C4-2B (cell line): ENCODE results near the gene ENTPD6.

ENCODE experiments used
- ZFX ChIP-seq: fragments of 450-650 bp; IDR thresholded peaks from 2 replicates; pipeline ENCODE4 v1.6.1; 2017
- TF ChIP-seq, protein P1 (sequence below): fragments of 450-650 bp; conservative IDR thresholded peaks from 2 replicates; pipeline ENCODE4 v1.5.1; 2017; ENCODE audit warnings: mild to moderate bottlenecking

DNA sequence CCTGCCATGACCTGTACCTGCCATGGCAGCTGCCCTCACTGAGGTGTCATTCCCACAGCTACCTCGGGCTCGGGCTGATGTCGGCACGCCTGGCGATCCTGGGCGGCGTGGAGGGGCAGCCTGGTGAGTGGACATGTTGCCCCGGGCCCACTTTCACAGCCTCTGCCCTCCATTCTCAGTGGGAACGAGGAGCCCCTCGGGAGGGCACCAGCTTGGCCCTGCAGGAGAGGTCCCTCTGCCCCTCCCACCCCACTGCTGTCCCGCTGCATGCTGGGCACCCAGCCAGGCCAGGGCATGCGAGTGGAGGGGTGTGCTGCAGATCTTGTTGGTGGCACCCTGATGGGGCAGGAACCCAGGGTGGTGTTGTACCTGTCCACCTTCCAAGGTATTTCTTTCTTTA is 23.0 kb downstream of the ENTPD6 start:
- TF ChIP-seq, protein P1, sequence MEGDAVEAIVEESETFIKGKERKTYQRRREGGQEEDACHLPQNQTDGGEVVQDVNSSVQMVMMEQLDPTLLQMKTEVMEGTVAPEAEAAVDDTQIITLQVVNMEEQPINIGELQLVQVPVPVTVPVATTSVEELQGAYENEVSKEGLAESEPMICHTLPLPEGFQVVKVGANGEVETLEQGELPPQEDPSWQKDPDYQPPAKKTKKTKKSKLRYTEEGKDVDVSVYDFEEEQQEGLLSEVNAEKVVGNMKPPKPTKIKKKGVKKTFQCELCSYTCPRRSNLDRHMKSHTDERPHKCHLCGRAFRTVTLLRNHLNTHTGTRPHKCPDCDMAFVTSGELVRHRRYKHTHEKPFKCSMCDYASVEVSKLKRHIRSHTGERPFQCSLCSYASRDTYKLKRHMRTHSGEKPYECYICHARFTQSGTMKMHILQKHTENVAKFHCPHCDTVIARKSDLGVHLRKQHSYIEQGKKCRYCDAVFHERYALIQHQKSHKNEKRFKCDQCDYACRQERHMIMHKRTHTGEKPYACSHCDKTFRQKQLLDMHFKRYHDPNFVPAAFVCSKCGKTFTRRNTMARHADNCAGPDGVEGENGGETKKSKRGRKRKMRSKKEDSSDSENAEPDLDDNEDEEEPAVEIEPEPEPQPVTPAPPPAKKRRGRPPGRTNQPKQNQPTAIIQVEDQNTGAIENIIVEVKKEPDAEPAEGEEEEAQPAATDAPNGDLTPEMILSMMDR, result no peak
- TF ChIP-seq ZFX, result no peak
